ENCODE measurements around the gene SND1.
"Not testable (repeated sequence)": the region's sequence is repeated elsewhere in the genome, so short reads cannot be mapped to it uniquely, and the experiment has no call there.

SND1 gene

DNA sequence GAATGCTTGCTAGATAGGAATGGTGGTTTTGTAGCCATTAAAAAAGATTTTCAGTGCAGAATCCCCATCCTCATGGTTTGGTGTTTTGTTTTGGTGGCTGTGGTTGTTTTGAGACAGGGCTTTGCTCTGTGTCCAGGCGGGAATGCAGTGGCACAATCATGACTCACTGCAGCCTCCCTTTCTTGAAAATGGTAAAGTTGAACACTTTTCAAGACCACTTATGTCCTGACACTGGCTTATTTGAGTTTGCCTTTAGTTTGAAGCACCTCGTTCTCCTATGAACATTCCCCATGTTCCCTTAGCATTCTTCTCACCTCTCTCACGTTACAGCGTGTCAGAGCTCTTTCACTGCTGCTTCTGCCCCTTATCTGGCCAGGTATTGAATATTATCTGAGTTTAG, 239.2 kb downstream of the SND1 start:
- DNase-seq (ENCODE audit: low spot score), result no peak

GRCh38 chr7:127891854-127892438, 240.0 kb downstream of the SND1 start:
- DNase-seq (ENCODE audit: low spot score), result no peak

DNA sequence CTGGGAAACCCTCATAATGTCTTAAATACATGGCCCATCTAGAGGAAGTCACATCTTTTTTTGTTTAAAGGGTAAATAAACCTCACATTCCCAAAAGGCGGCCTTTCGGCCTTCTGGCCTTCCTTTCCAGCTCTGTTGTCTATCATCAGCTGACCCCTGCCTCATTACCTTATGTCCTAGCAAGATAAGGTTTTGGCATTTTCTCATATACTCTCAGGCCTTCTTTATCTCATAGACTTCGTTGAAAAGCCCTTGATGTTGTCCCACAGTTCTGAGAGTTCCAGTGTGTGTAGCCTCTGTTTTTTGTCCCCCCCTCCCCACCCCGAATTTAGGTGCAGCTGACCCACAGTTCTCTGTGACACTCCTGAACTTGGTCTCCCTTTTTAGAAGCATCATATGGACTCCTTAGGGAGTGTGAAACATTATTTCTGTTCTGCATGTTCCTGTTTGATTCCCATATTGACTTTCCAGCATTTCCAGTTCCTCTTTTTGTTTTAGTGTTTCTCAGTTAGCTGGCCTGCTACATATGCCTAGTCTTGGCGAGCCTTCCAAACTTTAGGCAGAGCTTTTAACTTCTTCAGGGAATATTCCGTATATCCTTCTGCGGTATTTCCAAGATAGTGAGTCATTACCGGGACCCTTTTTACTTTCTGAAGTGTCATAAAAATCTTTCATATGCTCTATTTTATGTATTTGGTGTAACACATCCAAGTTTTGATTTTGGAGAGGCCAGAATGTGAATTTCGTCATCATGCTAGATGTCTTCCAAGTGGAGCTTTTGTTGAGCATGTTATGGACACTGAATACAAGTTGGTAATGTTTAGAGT, 240.7 kb downstream of the SND1 start:
- DNase-seq (ENCODE audit: low spot score), result no peak

DNA sequence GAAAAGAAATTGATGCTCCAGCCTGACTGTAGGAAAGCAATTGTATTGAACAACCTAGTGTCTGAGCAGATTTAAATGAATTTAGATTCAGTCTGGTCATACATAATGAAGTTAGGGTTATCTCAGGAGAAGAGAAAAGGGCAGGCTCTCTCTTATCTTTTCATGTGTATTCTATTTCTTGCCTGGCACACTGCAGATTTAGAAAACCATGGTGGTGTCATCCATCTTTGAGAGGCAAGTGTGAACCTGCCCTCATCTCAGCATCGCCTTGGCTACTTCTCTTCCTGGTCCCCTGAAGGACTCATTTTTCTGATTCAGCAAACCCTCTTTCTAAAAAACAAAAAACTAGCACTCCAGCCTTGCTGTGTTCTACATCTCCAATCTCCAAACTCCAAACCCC, 241.6 kb downstream of the SND1 start:
- no peak for DNase-seq (ENCODE audit: low spot score)

GRCh38 chr7:127894588-127894987, 242.6 kb downstream of the SND1 start:
- no peak for DNase-seq (ENCODE audit: low spot score)

GRCh38 chr7:127895360-127895759, 243.4 kb downstream of the SND1 start:
- no peak for DNase-seq (ENCODE audit: low spot score)

GRCh38 chr7:127895814-127896280, 243.9 kb downstream of the SND1 start:
- no peak for DNase-seq (ENCODE audit: low spot score)

DNA sequence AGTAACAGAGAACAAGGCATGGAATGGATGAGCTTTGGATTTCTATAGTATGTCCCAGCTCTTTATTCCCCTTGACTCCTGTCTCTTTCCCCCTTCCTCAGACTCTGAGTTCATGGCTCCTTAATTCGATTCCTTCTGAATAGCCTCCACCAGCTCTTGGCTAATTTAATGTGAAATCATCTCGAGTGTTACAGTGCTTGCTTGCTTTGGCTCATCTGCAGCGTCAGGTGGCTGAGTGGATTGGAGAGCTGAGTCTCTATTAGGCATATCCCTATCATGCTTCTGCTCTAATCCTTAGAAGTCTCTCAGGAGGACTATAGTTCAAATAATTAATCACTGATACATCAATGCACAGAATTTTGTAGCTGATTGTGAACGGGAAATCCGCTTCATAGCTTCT, 244.7 kb downstream of the SND1 start:
- no peak for DNase-seq (ENCODE audit: low spot score)

DNA sequence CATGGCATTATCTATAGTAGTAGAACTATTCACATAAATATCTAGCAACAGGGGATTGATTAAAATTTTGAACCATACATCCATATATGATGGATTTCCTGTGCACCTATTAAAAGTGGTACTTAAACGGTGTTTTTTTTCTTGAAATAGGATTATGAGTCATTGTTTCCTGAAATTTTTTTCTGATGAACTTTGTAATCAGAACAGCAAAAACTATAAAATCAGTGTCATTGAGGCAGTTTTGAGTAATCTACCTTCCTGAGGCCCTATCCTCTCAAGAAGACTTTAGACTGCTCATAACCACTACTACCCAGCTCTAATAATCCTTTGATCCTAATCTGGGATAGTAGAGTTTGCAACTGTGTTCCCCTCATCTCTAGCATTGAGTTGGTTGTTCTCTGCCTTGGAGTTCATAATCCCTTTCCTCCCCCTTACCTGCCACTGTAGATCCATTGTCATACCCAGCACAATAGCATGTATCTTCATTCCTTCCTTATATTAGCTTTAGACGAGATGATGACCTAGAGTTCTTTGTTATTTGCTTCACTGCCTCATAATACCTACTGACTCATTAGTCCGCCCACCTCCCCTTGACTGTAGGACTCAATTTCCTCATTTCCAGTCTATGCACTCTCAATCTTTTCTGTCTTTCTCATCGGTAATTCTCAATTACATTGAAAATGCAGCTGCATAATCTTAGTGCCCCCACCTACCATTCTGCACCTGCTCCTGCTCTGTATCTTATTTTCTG, 245.9 kb downstream of the SND1 start:
- DNase-seq (ENCODE audit: low spot score), result no peak

- DNase-seq (ENCODE audit: low spot score), result no peak
Observed at GRCh38 chr7:127899411-127899810, 247.4 kb downstream of the SND1 start.

DNA sequence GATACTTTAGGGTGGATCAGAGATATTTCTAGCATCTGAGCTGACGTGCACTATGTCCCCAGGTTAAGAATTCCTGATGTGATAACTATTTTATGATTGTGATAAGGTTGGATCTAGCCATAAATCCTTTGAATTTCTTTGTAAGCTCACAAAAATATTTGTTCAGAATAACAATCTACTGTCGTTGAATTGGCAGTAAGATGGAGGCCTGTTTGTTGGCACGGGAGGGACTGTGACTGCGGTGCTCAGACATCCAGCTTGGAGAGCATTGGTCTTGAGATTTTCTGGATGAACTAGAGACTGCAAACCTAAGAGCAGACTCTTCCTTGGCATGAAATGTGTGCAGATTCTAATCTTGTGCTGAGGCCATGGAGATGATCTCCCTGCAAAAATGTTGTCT, 248.1 kb downstream of the SND1 start:
- DNase-seq (ENCODE audit: low spot score), result no peak

GRCh38 chr7:127900732-127901685, 249.0 kb downstream of the SND1 start:
- DNase-seq (ENCODE audit: low spot score), result peak; percentile 53

DNA sequence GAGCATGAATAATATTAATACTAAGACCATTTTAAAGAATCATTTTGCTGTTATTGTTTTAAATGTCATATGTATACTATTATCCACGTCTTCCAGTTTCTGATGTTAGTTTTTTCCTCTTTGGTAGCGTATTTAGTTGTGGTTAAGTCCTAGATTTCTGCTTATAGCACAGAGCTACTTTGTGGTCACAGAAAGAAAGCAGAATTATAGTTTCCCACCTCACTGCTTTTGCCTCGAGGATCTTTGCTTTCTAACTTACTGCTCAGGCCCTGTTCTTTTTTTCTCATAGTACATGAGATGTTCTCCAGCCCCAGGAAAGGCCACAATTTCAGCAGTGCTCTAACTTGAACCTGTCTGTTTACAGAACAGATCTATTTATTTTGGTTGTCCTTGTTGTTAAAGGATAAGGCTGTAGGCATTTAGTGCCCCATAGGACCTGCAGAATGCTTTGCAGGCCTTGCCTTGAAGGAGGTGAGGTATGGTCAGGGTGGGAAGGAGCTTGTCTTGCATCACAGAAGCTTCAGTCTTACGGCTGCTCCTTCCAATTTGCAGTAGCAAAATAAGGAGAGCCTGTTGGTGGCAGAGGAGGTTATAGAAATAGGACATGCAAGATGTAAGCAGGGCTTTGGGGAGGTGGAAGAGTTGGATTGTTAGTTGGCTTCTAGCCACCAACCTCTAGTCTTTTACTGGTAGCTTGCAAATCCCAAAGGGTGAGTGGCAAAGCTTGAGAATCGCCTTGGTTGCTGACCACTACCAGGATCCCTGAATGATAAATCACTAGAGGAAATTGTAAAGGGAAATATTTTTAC, 250.1 kb downstream of the SND1 start:
- no peak for DNase-seq (ENCODE audit: low spot score)

GRCh38 chr7:127902753-127903152, 250.8 kb downstream of the SND1 start:
- DNase-seq (ENCODE audit: low spot score), result not testable (repeated sequence)

GRCh38 chr7:127903892-127904669, 252.1 kb downstream of the SND1 start:
- no peak for DNase-seq (ENCODE audit: low spot score)

GRCh38 chr7:127904670-127904985, 252.6 kb downstream of the SND1 start:
- DNase-seq (ENCODE audit: low spot score), result no peak

GRCh38 chr7:127905021-127905420, 253.0 kb downstream of the SND1 start:
- DNase-seq (ENCODE audit: low spot score), result no peak

DNA sequence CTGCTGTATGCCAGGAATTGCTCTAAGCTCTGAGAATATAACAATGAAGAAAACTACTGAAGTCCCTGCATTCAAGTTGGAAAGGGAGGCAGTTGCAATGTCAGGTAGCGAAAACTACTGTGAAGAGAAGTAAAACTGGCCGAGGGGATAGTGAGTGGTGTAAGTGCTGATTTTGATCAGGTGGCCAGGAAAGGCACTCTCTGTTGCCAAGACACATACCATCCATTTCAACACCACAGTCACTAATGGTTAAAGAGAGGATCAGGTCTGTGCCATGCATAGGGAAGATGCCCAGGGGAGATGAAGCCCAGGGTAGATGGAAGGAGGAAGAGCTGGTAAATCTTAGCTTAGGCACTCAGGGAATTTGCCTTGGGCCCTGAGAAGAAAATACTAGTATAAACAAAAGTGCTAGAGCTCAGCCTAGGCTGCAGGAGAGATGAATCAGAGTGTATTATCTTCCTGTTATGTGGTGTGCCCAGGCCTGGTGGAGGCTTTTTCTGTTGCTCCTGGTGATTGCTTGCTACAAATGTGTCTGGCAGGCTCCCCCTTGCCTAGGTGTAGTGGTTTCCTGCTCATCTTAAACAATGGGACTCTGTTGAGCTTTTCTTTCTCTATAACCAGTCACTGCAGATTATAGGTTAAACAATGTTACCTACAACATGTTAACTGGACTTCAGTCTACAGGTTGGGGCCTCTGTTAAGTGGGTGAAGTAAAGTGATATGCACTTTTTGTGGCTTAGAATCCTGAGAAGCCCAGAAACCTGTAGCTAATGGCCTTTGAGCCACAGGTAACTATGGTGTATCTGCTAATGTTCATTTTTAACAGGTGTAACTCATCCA, 253.7 kb downstream of the SND1 start:
- DNase-seq (ENCODE audit: low spot score), result no peak
